OCI-LY1 (cell line): ENCODE measurements around the gene GOSR2.

ENCODE experiments used
- H2AFZ ChIP-seq: fragments of 200-600 bp; sonication (generic), shearing (Covaris generic); 2 replicates; pipeline ENCODE4 v1.6.0; 2014; ENCODE audit warnings: antibody characterized with exemption, mild to moderate bottlenecking, low read length
- H3F3A ChIP-seq: fragments of 200-600 bp; sonication (generic), shearing (Covaris generic); 2 replicates; pipeline ENCODE4 v1.6.0; 2014; ENCODE audit warnings: mild to moderate bottlenecking, antibody characterized with exemption, low read length, moderate library complexity; ENCODE audit not compliant: insufficient read depth
- H3K27ac ChIP-seq: fragments of 200-600 bp; sonication (generic); 2 replicates; pipeline ENCODE4 v1.5.1; 2014; ENCODE audit warnings: low read length, mixed run types, mild to moderate bottlenecking, low read depth; ENCODE audit not compliant: poor library complexity, severe bottlenecking
- H3K27me3 ChIP-seq: fragments of 200-600 bp; sonication (generic); 2 replicates; pipeline ENCODE4 v1.6.0; 2014; ENCODE audit warnings: antibody characterized with exemption, mild to moderate bottlenecking, low read length, moderate library complexity; ENCODE audit not compliant: insufficient read depth
- H3K36me3 ChIP-seq: fragments of 200-600 bp; sonication (generic); 2 replicates; pipeline ENCODE4 v1.6.1; 2014; ENCODE audit warnings: mild to moderate bottlenecking, antibody characterized with exemption, low read length, moderate library complexity, mixed read lengths; ENCODE audit not compliant: insufficient read depth
- H3K4me1 ChIP-seq: fragments of 200-600 bp; sonication (generic); 2 replicates; pipeline ENCODE4 v1.5.1; 2014; ENCODE audit warnings: mild to moderate bottlenecking, low read length, moderate library complexity; ENCODE audit not compliant: insufficient read depth, severe bottlenecking
- H3K4me2 ChIP-seq: fragments of 200-600 bp; sonication (generic), shearing (Covaris generic); 2 replicates; pipeline ENCODE4 v1.6.1; 2014; ENCODE audit warnings: low read length
- H3K4me3 ChIP-seq: fragments of 200-600 bp; sonication (generic); 2 replicates; pipeline ENCODE4 v1.5.1; 2014; ENCODE audit warnings: low read length, low read depth, mild to moderate bottlenecking, mixed read lengths; ENCODE audit not compliant: poor library complexity, severe bottlenecking
- H3K79me2 ChIP-seq: fragments of 200-600 bp; shearing (Covaris generic); 2 replicates; pipeline ENCODE4 v1.6.1; 2016; ENCODE audit warnings: mixed run types, low read length, mixed read lengths; ENCODE audit not compliant: insufficient read depth
- H3K9ac ChIP-seq: fragments of 200-600 bp; sonication (generic), shearing (Covaris generic); 2 replicates; pipeline ENCODE4 v1.6.1; 2014; ENCODE audit warnings: mild to moderate bottlenecking, low read length, mixed read lengths
- H3K9me2 ChIP-seq: fragments of 200-600 bp; sonication (generic), shearing (Covaris generic); 2 replicates; pipeline ENCODE4 v1.6.1; 2014; ENCODE audit warnings: low read depth, mild to moderate bottlenecking, low read length, mixed read lengths
- H3K9me3 ChIP-seq: fragments of 200-600 bp; shearing (Covaris generic); 2 replicates; pipeline ENCODE4 v1.6.1; 2014; ENCODE audit warnings: low read length, mixed read lengths
- H4K20me1 ChIP-seq: fragments of 200-600 bp; sonication (generic), shearing (Covaris generic); 2 replicates; pipeline ENCODE4 v1.6.0; 2016; ENCODE audit warnings: mild to moderate bottlenecking, low read length; ENCODE audit not compliant: insufficient read depth
- CTCF ChIP-seq: fragments of 200-600 bp; sonication (generic), shearing (Covaris generic); IDR thresholded peaks from 2 replicates; pipeline ENCODE4 v1.5.1; 2017; ENCODE audit warnings: mild to moderate bottlenecking, antibody characterized with exemption, low read length, moderate library complexity, mixed read lengths
- EZH2 ChIP-seq: fragments of 200-600 bp; sonication (generic), shearing (Covaris generic); IDR thresholded peaks from 2 replicates; pipeline ENCODE4 v1.8.0; 2017; ENCODE audit warnings: borderline replicate concordance, mixed run types, mild to moderate bottlenecking, antibody characterized with exemption, low read length, moderate library complexity, mixed read lengths

Gene GOSR2

GRCh38 chr17:46894476-46895151 lies 28.3 kb upstream of the GOSR2 start:
- no peaks in the 10 kb centered on the region for H3F3A ChIP-seq
- H3K4me2 ChIP-seq, result no peak overlapping the region
- no peak overlapping the region for H3K27ac ChIP-seq
- no peaks in the 10 kb centered on the region for H3K9me3 ChIP-seq
- H3K27me3 ChIP-seq, result peaks cover 4% of the 10 kb centered on the region; the same call in 1 of the 2 replicates
- no peak overlapping the region for H3K9ac ChIP-seq
- no peaks in the 10 kb centered on the region for H3K4me1 ChIP-seq
- no peaks in the 10 kb centered on the region for H3K79me2 ChIP-seq
- no peak overlapping the region for H3K4me3 ChIP-seq
- no peak overlapping the region for H2AFZ ChIP-seq
- H3K9me2 ChIP-seq, result no peaks in the 10 kb centered on the region
- no peaks in the 10 kb centered on the region for H4K20me1 ChIP-seq
- TF ChIP-seq EZH2 (no peak), CTCF (no peak)
- H3K36me3 ChIP-seq, result no peaks in the 10 kb centered on the region

- Histone ChIP-seq H3K27me3 (peaks cover 4% of the 10 kb centered on the region; the same call in 1 of the 2 replicates), H3K4me2 (no peak overlapping the region), H3K9me3 (no peaks in the 10 kb centered on the region), H3K4me3 (no peak overlapping the region), H3K79me2 (no peaks in the 10 kb centered on the region), H3K4me1 (no peaks in the 10 kb centered on the region), H3K9ac (no peak overlapping the region), H2AFZ (no peak overlapping the region), H4K20me1 (no peaks in the 10 kb centered on the region), H3K9me2 (no peaks in the 10 kb centered on the region), H3K36me3 (no peaks in the 10 kb centered on the region), H3K27ac (no peak overlapping the region), H3F3A (no peaks in the 10 kb centered on the region)
- TF ChIP-seq EZH2 (no peak), CTCF (no peak)
These were observed 27.8 kb upstream of the GOSR2 start for GRCh38 chr17:46895171-46895570.

GRCh38 chr17:46896991-46897390 lies 26.0 kb upstream of the GOSR2 start:
- H3K36me3 ChIP-seq, result no peaks in the 10 kb centered on the region
- no peak overlapping the region for H3K4me2 ChIP-seq
- no peak overlapping the region for H3K9ac ChIP-seq
- H3F3A ChIP-seq, result no peaks in the 10 kb centered on the region
- H3K4me1 ChIP-seq, result no peaks in the 10 kb centered on the region
- no peaks in the 10 kb centered on the region for H3K9me2 ChIP-seq
- no peak overlapping the region for H3K4me3 ChIP-seq
- H3K27ac ChIP-seq, result no peak overlapping the region
- H3K79me2 ChIP-seq, result no peaks in the 10 kb centered on the region
- no peaks in the 10 kb centered on the region for H4K20me1 ChIP-seq
- H3K9me3 ChIP-seq, result no peaks in the 10 kb centered on the region
- TF ChIP-seq EZH2 (no peak), CTCF (no peak)
- H3K27me3 ChIP-seq, result no peaks in the 10 kb centered on the region; the same call in 1 of the 2 replicates
- H2AFZ ChIP-seq, result no peak overlapping the region
